Hepatocyte (in vitro differentiated cells): ENCODE measurements around the gene GNB3. TPM values are rescaled to one million over a fixed set of nuclear protein-coding genes. Genes with fewer than 3 reads are reported as not detected.
A peak's percentile ranks its signal among the peaks of the same experiment; 100 is the strongest.

Experiments
- DNase-seq: peaks from one replicate; pipeline ENCODE4 v3.0.0-alpha.2; 2016; ENCODE audit warnings: low spot score
- H2AFZ ChIP-seq: fragments of 200-600 bp; sonication (generic); 2 replicates; pipeline ENCODE4 v1.6.0; 2016; ENCODE audit warnings: antibody characterized with exemption, mild to moderate bottlenecking
- H3K27ac ChIP-seq: fragments of 200-600 bp; sonication (generic); 2 replicates; pipeline ENCODE4 v1.5.1; 2016; ENCODE audit warnings: mild to moderate bottlenecking
- H3K27me3 ChIP-seq: fragments of 200-600 bp; sonication (generic); 2 replicates; pipeline ENCODE4 v1.6.1; 2016
- H3K36me3 ChIP-seq: fragments of 200-600 bp; sonication (generic); replicated peaks from 2 replicates; pipeline ENCODE4 v1.5.1; 2016; ENCODE audit warnings: low read depth; ENCODE audit not compliant: insufficient read depth
- H3K4me1 ChIP-seq: fragments of 200-600 bp; sonication (generic); 2 replicates; pipeline ENCODE4 v1.5.1; 2016; ENCODE audit warnings: mild to moderate bottlenecking, moderate library complexity; ENCODE audit not compliant: insufficient read depth
- H3K4me2 ChIP-seq: fragments of 200-600 bp; sonication (generic); 2 replicates; pipeline ENCODE4 v1.6.0; 2016
- H3K4me3 ChIP-seq: fragments of 200-600 bp; sonication (generic); 2 replicates; pipeline ENCODE4 v1.5.1; 2016; ENCODE audit warnings: mild to moderate bottlenecking
- H3K79me2 ChIP-seq: fragments of 200-600 bp; sonication (generic); 2 replicates; pipeline ENCODE4 v1.6.0; 2017; ENCODE audit warnings: mild to moderate bottlenecking
- H3K9me2 ChIP-seq: fragments of 200-600 bp; sonication (generic); replicated peaks from 2 replicates; pipeline ENCODE4 v1.6.0; 2017; ENCODE audit warnings: mild to moderate bottlenecking; ENCODE audit not compliant: insufficient read depth
- H3K9me3 ChIP-seq: fragments of 200-600 bp; sonication (generic); 2 replicates; pipeline ENCODE4 v1.5.1; 2016; ENCODE audit warnings: low read depth, mild to moderate bottlenecking
- H4K20me1 ChIP-seq: fragments of 200-600 bp; sonication (generic); 2 replicates; pipeline ENCODE4 v1.6.0; 2016; ENCODE audit warnings: mild to moderate bottlenecking; ENCODE audit not compliant: insufficient read depth, poor library complexity, severe bottlenecking
- EZH2 ChIP-seq: fragments of 200-600 bp; sonication (generic); IDR thresholded peaks from 2 replicates; pipeline ENCODE4 v1.6.1; 2016; ENCODE audit warnings: antibody characterized with exemption, mild to moderate bottlenecking, borderline replicate concordance
- EZH2phosphoT487 ChIP-seq: fragments of 200-600 bp; sonication (generic); IDR thresholded peaks from one replicate; pipeline ENCODE4 v1.6.1; 2018; ENCODE audit warnings: antibody characterized with exemption, mild to moderate bottlenecking, low read depth, moderate library complexity; ENCODE audit not compliant: unreplicated experiment, severe bottlenecking
- WGBS: methylation state at CpG from one replicate; pipeline ENCODE4 v1.1.6; 2016; ENCODE audit warnings: low lambda C conversion rate; ENCODE audit errors: missing lambda C conversion rate; 5-methylcytosine and 5-hydroxymethylcytosine counted together
- polyA plus RNA-seq: library from polyadenylated mRNA; unstranded; fragments of >200 nt; fragmentation: Nextera tagmentation; extraction: Ambion mirVana; gene quantifications from 2 replicates; pipeline ENCODE4 v1.2.1, GENCODE V29; 2016
- total RNA-seq: library from RNA; depleted of rRNA; stranded (reverse); fragments of >200 nt; gene quantifications from 2 replicates; pipeline ENCODE4 v1.2.3, GENCODE V29; 2014
- TF ChIP-seq, protein P1 (sequence below): fragments of 200-600 bp; sonication (generic); IDR thresholded peaks from 2 replicates; pipeline ENCODE4 v1.5.1; 2016; ENCODE audit warnings: antibody characterized with exemption, mild to moderate bottlenecking; ENCODE audit not compliant: poor library complexity

Gene GNB3
- total and polyA plus RNA-seq, 2 experiments from 2014 or later: 2.6 to 10.2 TPM

DNA sequence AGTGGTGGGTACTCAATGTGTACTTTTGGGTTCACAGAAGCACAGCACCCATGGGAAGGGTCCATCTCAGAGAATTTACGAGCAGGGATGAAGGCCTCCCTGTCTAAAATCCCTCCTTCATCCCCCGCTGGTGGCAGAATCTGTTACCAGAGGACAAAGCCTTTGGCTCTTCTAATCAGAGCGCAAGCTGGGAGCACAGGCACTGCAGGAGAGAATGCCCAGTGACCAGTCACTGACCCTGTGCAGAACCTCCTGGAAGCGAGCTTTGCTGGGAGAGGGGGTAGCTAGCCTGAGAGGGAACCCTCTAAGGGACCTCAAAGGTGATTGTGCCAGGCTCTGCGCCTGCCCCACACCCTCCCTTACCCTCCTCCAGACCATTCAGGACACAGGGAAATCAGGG lies 20.6 kb upstream of the GNB3 start:
- no peaks in the 10 kb centered on the region for H4K20me1 ChIP-seq
- no peak overlapping the region for H3K27ac ChIP-seq
- no peaks in the 10 kb centered on the region for H3K9me2 ChIP-seq
- no peak for DNase-seq
- no peak overlapping the region for H3K4me3 ChIP-seq
- no peak overlapping the region for H2AFZ ChIP-seq
- no peaks in the 10 kb centered on the region for H3K79me2 ChIP-seq
- no peaks in the 10 kb centered on the region for H3K36me3 ChIP-seq
- H3K27me3 ChIP-seq: peaks cover 5% of the 10 kb centered on the region
- TF ChIP-seq EZH2phosphoT487 (no peak), EZH2 (no peak)
- TF ChIP-seq, protein P1, sequence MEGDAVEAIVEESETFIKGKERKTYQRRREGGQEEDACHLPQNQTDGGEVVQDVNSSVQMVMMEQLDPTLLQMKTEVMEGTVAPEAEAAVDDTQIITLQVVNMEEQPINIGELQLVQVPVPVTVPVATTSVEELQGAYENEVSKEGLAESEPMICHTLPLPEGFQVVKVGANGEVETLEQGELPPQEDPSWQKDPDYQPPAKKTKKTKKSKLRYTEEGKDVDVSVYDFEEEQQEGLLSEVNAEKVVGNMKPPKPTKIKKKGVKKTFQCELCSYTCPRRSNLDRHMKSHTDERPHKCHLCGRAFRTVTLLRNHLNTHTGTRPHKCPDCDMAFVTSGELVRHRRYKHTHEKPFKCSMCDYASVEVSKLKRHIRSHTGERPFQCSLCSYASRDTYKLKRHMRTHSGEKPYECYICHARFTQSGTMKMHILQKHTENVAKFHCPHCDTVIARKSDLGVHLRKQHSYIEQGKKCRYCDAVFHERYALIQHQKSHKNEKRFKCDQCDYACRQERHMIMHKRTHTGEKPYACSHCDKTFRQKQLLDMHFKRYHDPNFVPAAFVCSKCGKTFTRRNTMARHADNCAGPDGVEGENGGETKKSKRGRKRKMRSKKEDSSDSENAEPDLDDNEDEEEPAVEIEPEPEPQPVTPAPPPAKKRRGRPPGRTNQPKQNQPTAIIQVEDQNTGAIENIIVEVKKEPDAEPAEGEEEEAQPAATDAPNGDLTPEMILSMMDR: no peak
- H3K9me3 ChIP-seq: no peaks in the 10 kb centered on the region
- no peak overlapping the region for H3K4me2 ChIP-seq
- peaks cover 10% of the 10 kb centered on the region for H3K4me1 ChIP-seq
- 54% methylated on average over 5 of the region's 5 CpGs for WGBS

DNA sequence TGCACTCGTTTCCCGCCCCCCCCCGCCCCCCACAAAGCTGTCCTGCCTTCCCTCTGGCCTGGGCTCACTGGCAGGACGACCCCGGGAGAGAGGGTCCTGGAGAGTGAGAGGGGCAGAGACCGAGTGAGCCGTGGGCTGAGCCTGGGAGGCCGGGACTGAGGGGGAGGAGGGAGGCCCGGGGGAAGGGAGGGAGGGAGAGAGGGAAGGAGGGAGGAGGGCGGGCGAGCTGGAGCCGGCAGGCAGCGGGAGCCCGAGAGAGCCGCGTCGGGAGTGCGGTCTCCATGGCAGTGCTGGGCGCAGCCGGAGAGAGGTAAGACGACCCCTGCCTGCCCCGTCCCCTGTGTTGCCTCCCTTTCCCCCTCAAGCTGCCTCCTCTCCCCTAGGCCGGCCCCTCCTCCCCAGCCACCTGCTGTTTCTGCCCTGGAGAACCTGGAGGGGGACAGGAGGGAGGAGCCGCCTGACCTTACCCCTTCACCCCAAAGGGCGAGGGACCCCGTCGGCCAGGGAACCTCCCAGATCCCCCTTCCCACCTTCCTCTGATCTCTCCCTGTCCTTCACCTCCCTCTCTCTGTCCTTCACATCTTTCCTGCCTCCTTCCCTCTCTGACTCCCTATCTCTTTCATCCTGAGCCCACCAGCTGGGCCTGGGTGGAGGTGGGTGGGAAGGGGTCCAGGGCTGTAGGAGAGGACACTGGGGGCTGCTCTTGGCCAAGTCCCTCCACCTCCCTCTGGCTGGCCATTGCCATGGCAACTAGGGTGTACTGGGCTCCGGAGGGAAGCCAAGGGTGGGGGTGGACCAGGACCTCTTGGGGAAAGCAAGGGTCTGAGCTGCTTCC lies 18.9 kb upstream of the GNB3 start, which contains the start of gene GPR162:
GPR162 (plus strand) TSS at position 231 of the 835 bp plus-strand sequence. CDS start 2,078 bp downstream, outside the sequence.
- peak within 1 kb of the TSS; percentile 50 for H2AFZ ChIP-seq
- H3K36me3 ChIP-seq: no peaks in the 10 kb centered on the region
- peak within 1 kb of the TSS; percentile 44 for H3K4me3 ChIP-seq
- no peaks in the 10 kb centered on the region for H3K9me2 ChIP-seq
- H3K27ac ChIP-seq: no peak within 1 kb of the TSS
- DNase-seq: peak; percentile 82
- H3K4me2 ChIP-seq: peak within 1 kb of the TSS; percentile 88
- H3K9me3 ChIP-seq: no peaks in the 10 kb centered on the region
- H4K20me1 ChIP-seq: no peaks in the 10 kb centered on the region
- WGBS: 5% methylated on average over 10 of the region's 28 CpGs
- H3K4me1 ChIP-seq: peaks cover 10% of the 10 kb centered on the region
- H3K27me3 ChIP-seq: peaks cover 5% of the 10 kb centered on the region
- TF ChIP-seq EZH2phosphoT487: no peak
- TF ChIP-seq, protein P1: no peak
- no peak for TF ChIP-seq EZH2
- no peaks in the 10 kb centered on the region for H3K79me2 ChIP-seq

DNA sequence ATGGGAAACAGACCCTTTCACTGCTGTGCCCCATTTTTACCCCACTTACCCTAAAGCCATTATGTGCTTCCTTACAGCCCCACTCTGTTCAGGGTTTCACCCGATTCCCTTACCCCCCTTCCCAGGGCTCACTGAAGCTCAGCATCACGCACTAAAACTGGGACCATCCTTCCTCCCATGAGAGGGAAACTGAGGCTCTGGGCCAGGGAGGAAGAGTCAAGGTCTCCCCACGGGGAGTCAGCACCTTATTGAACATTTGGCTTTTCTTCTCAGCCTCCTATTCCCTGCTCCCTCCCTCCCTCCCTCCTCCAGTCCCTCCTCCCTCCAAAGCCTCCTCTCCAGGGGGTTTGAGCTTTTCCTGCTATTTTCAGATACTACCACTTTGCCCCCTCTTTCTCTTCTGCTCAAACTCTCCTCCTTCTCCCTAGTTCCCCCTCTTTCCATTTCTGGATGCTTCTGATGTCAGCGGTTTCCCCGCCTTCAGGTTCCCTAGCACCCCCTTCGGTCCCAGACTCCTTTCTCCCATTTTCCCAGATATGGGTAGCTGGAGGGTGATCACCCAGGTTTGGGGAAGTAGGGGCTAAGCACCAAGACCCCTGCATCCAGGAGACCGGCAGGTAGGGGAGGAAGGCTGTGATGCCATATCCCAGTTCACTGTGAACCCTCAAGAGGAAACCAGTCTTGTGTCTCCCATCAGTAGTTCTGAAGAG lies 18.1 kb upstream of the GNB3 start:
- H3K4me3 ChIP-seq: no peak overlapping the region
- DNase-seq: peak; percentile 3
- H3K9me3 ChIP-seq: no peaks in the 10 kb centered on the region
- H3K27ac ChIP-seq: no peak overlapping the region
- H2AFZ ChIP-seq: no peak overlapping the region
- no peaks in the 10 kb centered on the region for H3K79me2 ChIP-seq
- no peaks in the 10 kb centered on the region for H3K36me3 ChIP-seq
- peaks cover 14% of the 10 kb centered on the region for H3K4me1 ChIP-seq
- TF ChIP-seq EZH2 (no peak), EZH2phosphoT487 (no peak)
- TF ChIP-seq, protein P1: no peak
- H3K9me2 ChIP-seq: no peaks in the 10 kb centered on the region
- H3K4me2 ChIP-seq: peak overlapping the region; percentile 88
- H4K20me1 ChIP-seq: no peaks in the 10 kb centered on the region
- 57% methylated on average over 6 of the region's 7 CpGs for WGBS
- peaks cover 5% of the 10 kb centered on the region for H3K27me3 ChIP-seq
